ENCODE results near the gene CENPK.

DNA sequence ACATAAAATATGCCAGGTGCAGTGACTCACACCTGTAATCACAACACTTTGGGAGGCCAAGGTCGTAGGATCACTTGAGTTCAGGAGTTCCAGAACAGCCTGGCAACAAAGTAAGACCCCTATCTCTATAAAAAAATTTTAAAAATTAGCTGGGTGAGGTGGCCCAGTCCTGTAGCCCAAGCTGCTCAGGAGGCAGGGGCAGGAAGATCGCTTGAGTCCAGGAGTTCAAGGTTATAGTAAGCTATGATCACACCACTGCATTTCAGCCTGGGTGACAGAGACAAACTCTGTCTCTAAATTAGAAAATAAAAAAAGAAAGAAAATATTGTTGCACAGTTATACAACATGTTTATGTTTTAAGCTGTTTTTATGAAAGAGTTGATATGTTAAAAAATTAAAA is 6.8 kb downstream of the CENPK start:
- TF ChIP-seq, protein P1, sequence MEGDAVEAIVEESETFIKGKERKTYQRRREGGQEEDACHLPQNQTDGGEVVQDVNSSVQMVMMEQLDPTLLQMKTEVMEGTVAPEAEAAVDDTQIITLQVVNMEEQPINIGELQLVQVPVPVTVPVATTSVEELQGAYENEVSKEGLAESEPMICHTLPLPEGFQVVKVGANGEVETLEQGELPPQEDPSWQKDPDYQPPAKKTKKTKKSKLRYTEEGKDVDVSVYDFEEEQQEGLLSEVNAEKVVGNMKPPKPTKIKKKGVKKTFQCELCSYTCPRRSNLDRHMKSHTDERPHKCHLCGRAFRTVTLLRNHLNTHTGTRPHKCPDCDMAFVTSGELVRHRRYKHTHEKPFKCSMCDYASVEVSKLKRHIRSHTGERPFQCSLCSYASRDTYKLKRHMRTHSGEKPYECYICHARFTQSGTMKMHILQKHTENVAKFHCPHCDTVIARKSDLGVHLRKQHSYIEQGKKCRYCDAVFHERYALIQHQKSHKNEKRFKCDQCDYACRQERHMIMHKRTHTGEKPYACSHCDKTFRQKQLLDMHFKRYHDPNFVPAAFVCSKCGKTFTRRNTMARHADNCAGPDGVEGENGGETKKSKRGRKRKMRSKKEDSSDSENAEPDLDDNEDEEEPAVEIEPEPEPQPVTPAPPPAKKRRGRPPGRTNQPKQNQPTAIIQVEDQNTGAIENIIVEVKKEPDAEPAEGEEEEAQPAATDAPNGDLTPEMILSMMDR (IDR thresholded peaks at IDR 0.05): no peak
- TF ChIP-seq POLR2A (IDR thresholded peaks at IDR 0.05): no peak
- no peak for TF ChIP-seq EP300 (IDR thresholded peaks at IDR 0.05)

Data from tibial nerve (tissue), 4 donors.